ENCODE results near the gene FIBCD1. TPM values are rescaled to one million over a fixed set of nuclear protein-coding genes. Genes with fewer than 3 reads are reported as not detected.

The FIBCD1 gene
- total RNA-seq, 4 donors from 2014 or later, result 4.2 TPM; not detected in 3

DNA sequence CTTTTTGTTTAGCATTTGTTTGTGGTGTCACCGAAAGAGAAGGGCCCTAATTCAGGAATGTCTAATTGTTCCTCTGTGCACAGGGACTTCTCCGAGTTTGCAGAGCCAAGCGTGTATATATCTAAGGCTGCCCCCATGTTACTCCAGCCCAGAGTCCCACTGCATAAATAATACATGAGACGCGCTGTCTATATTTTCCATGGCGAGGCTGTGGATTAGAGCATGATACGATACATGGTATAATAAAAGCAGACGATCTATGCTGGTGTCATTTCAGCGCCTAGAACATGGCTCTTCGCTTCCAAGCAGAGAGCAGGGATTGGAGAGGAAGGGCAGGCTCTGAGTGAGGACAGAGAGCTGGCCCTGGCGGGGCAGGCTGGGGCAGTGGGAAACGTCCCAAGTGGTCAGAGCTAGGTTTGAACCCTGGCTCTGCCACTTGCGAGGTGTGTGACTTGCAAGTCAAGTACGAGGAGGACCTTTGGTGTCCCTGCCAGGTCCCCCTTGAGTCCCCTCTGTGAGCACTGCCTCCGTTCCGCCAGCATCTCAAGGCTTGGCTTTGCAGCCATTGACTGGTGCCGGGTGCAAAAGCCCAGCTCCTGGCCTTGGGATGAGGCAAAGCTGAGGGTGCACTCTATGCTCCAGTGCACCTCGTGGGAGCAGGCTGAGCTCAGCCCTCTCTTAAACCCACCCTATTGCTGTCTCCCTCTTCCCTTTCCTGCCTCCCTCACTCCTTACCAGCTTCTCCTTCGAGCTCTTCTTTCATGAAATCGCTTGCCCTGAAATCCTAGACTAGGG lies 40.7 kb upstream of the FIBCD1 start:
- TF ChIP-seq, protein P1, sequence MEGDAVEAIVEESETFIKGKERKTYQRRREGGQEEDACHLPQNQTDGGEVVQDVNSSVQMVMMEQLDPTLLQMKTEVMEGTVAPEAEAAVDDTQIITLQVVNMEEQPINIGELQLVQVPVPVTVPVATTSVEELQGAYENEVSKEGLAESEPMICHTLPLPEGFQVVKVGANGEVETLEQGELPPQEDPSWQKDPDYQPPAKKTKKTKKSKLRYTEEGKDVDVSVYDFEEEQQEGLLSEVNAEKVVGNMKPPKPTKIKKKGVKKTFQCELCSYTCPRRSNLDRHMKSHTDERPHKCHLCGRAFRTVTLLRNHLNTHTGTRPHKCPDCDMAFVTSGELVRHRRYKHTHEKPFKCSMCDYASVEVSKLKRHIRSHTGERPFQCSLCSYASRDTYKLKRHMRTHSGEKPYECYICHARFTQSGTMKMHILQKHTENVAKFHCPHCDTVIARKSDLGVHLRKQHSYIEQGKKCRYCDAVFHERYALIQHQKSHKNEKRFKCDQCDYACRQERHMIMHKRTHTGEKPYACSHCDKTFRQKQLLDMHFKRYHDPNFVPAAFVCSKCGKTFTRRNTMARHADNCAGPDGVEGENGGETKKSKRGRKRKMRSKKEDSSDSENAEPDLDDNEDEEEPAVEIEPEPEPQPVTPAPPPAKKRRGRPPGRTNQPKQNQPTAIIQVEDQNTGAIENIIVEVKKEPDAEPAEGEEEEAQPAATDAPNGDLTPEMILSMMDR (IDR thresholded peaks at IDR 0.05; ENCODE audit: low read depth), result no peak

DNA sequence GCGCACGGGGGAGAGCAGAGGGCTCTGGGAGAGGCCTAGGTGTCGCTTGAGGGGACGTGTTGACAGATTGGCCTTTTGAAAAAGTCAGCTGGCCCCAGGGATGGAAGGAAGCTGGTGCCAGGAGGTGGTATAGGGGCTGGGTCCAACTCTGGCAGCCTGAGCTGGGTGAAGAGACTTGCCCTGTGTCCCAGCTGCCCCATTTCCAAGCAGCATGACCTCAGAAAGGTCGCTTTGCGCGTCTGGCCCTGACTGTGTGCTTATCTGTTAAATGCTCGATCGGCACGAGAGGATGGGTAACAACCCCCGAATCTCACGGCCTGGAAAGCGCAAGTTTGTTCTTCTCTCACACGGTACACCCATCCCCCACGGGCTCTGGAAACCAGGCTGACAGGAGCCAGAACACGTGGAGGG lies 38.8 kb upstream of the FIBCD1 start:
- TF ChIP-seq, protein P1 (IDR thresholded peaks at IDR 0.05; ENCODE audit: low read depth), result no peak

DNA sequence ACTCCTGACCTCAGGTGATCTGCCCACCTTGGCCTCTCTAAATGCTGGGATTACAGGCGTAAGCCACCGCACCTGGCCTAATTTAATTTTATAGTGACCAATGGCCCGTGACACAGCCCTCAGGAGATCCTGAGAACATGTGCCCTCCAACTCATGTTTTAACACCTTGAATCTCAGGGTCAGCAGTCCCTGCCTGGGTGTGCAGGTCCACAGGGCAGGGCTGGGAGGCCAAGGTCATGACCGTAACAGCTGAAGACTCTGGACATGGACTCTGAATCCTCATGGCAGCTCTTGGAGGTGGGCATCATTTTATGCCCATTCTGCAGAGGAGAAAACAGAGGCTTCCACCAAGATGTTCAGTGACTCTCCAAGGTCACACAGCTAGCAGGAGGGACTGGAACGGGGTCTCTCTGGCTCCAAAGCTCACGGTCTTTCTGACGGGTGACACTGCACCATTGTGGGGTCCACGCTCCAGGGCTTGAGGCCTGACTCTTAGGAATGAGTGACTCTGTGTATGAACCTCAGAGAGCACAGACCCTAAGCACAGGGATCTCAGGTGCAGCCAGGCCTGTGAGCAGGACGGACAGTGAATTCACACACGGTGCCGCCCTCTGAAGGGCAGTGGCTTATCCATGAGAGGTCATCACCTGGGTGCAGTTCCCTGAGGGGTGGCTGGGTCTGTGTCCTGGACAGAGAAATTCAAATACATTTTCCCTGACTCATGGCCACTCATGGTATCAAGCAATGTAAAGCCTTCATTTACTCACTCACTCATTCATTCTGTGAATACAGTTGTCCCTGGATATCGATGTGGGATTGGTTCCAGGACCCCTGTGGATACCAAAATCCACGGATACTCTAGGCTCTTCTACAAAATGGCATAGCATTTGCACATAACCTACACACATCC lies 37.1 kb upstream of the FIBCD1 start:
- TF ChIP-seq, protein P1 (IDR thresholded peaks at IDR 0.05; ENCODE audit: low read depth), result no peak

DNA sequence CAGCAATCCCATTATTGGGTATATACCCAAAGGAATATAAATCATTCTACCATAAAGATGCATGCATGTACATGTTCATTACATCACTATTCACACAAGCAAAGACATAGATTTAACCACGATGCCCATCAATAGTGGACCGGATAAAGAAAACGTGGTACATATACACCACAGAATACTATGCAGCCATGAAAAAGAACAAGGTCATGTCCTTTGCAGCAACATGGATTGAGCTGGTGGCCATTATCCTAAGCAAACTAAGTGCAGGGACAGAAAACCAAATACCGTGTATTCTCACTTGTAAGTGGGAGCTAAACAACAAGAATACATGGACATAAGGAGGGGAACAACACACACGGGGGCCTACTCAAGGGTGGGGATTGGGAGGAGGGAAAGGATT lies 36.1 kb upstream of the FIBCD1 start:
- TF ChIP-seq, protein P1 (IDR thresholded peaks at IDR 0.05; ENCODE audit: low read depth), result no peak

DNA sequence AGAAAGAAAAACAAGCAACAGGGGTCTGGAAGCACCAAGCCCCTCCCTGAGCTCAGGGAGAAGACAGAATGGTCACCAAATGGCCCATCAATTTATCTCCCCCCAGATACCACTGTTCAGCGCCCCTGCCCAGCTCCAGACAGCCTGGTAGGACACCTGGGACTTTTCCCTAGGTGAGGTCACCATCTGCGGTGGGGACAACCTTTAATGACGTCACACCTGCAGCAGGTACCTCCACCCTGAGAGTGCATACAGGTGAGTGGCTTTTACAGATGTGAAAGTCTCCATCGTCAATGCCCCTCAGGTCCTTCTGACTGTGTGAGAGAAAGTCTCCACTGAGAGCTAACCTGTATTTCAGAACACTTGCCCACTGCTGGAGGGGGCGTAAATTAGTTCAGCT lies 35.6 kb upstream of the FIBCD1 start:
- TF ChIP-seq, protein P1 (IDR thresholded peaks at IDR 0.05; ENCODE audit: low read depth), result no peak

DNA sequence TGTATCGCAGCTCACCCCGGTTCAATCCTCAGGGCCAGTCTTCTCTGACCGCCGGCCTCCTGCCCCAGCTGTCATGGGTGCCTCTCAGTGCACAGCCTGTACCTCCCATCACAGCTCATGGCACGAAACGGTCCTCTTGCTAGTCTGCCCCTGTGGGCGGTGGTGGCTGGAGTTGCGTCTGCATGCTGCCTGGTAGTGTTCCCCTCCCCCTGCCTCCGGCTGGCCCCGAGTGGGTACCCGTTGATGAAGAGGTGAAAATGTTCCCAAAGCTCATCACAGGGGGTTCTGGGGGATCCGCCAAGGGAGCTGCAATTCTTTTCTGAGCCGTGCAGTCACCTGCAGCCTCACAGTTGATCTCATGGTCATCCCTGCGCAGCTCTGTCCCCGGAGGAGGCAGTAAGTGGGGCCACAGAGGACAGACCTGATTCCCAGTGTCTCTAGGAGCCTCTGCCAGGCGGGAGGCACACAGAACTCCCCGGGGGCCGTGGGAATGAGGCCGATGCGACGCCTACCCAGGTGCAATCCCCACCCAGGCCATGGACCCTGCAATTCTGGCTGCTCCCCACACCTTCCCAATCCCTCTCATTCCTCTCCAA lies 34.7 kb upstream of the FIBCD1 start:
- TF ChIP-seq, protein P1 (IDR thresholded peaks at IDR 0.05; ENCODE audit: low read depth), result no peak
